Liver (tissue), 9 donors: ENCODE measurements around the gene SYNC. TPM values are rescaled to one million over a fixed set of nuclear protein-coding genes. Genes with fewer than 3 reads are reported as not detected.
"Not testable (repeated sequence)": the region's sequence is repeated elsewhere in the genome, so short reads cannot be mapped to it uniquely, and the experiment has no call there.

ENCODE experiments used
- DNase-seq: peaks from one replicate; pipeline ENCODE4 v3.0.0-alpha.2; 2017; ENCODE audit warnings: low spot score
- H3K27ac ChIP-seq, 2 donors: one replicate each; pipeline ENCODE4 v1.7.0; 2013; ENCODE audit warnings: inconsistent platforms in 2 of 2, low read length in 2 of 2, control low read depth in 1 of 2, low read depth in 1 of 2, mild to moderate bottlenecking in 1 of 2
- H3K27me3 ChIP-seq, 4 donors: one replicate each; pipeline versions ENCODE4 v1.6.1 to v1.7.0; 2013; ENCODE audit warnings: low read length in 3 of 4, inconsistent platforms in 1 of 4, mild to moderate bottlenecking in 1 of 4, moderate library complexity in 1 of 4; ENCODE audit not compliant: control insufficient read depth in 4 of 4, insufficient read depth in 4 of 4
- H3K36me3 ChIP-seq, 4 donors: one replicate each; pipeline versions ENCODE4 v1.6.1 to v1.7.0; 2013; ENCODE audit warnings: low read length in 3 of 4, mild to moderate bottlenecking in 3 of 4, low read depth in 1 of 4, moderate library complexity in 1 of 4; ENCODE audit not compliant: control insufficient read depth in 4 of 4, insufficient read depth in 3 of 4
- H3K4me1 ChIP-seq, 4 donors: one replicate each; pipeline versions ENCODE4 v1.6.1 to v1.7.0; 2013; ENCODE audit warnings: low read length in 3 of 4, mild to moderate bottlenecking in 3 of 4, moderate library complexity in 1 of 4; ENCODE audit not compliant: control insufficient read depth in 4 of 4, insufficient read depth in 4 of 4
- H3K4me3 ChIP-seq, 3 donors: one replicate each; pipeline versions ENCODE4 v1.6.1 to v1.7.0; 2013; ENCODE audit warnings: low read length in 3 of 3, control low read depth in 1 of 3, low read depth in 1 of 3, mild to moderate bottlenecking in 1 of 3
- H3K9ac ChIP-seq, 2 donors: one replicate each; pipeline ENCODE4 v1.7.0; 2013; ENCODE audit warnings: low read length in 2 of 2, mild to moderate bottlenecking in 2 of 2, moderate library complexity in 2 of 2, control low read depth in 1 of 2, low read depth in 1 of 2
- H3K9me3 ChIP-seq, 4 donors: one replicate each; pipeline versions ENCODE4 v1.6.1 to v1.7.0; 2013; ENCODE audit warnings: low read length in 3 of 4; ENCODE audit not compliant: control insufficient read depth in 4 of 4
- CTCF ChIP-seq: fragments of 150-350 bp; IDR thresholded peaks from 2 replicates; pipeline ENCODE4 v1.5.1; 2017; ENCODE audit warnings: improper control_type of control experiment, low read depth, low read length; ENCODE audit not compliant: missing input control
- EGR1 ChIP-seq, 2 donors: IDR thresholded peaks; 2 replicates each; pipeline ENCODE4 v1.6.1; 2016 to 2018; ENCODE audit warnings: antibody characterized with exemption in 2 of 2, low read depth in 2 of 2
- FOXA1 ChIP-seq: IDR thresholded peaks from 2 replicates; pipeline ENCODE4 v1.6.1; 2016; ENCODE audit warnings: antibody characterized with exemption
- FOXA2 ChIP-seq: IDR thresholded peaks from 2 replicates; pipeline ENCODE4 v1.6.1; 2016; ENCODE audit warnings: antibody characterized with exemption
- GABPA ChIP-seq, 2 donors: IDR thresholded peaks in 1 of 2; conservative IDR thresholded peaks in 1 of 2; 2 replicates each; pipeline ENCODE4 v1.6.1; 2016; ENCODE audit warnings: antibody characterized with exemption in 2 of 2, mild to moderate bottlenecking in 1 of 2, moderate library complexity in 1 of 2
- HNF4A ChIP-seq, 2 donors: conservative IDR thresholded peaks; 2 replicates each; pipeline ENCODE4 v1.6.1; 2016; ENCODE audit warnings: antibody characterized with exemption in 2 of 2, mild to moderate bottlenecking in 2 of 2
- HNF4G ChIP-seq: IDR thresholded peaks from 2 replicates; pipeline ENCODE4 v1.6.1; 2016; ENCODE audit warnings: antibody characterized with exemption
- NR2F2 ChIP-seq: IDR thresholded peaks from 2 replicates; pipeline ENCODE4 v1.6.1; 2016; ENCODE audit warnings: antibody characterized with exemption
- RAD21 ChIP-seq, 2 donors: IDR thresholded peaks; 2 replicates each; pipeline ENCODE4 v1.6.1; 2016; ENCODE audit warnings: antibody characterized with exemption in 2 of 2, mild to moderate bottlenecking in 2 of 2
- RXRA ChIP-seq, 2 donors: IDR thresholded peaks; 2 replicates each; pipeline ENCODE4 v1.6.1; 2017 to 2018; ENCODE audit warnings: antibody characterized with exemption in 2 of 2, mild to moderate bottlenecking in 1 of 2
- SP1 ChIP-seq: IDR thresholded peaks from 2 replicates; pipeline ENCODE4 v1.6.1; 2018; ENCODE audit warnings: antibody characterized with exemption, mild to moderate bottlenecking
- YY1 ChIP-seq: IDR thresholded peaks from 2 replicates; pipeline ENCODE4 v1.6.1; 2016; ENCODE audit warnings: antibody characterized with exemption, mild to moderate bottlenecking
- WGBS: extraction: QIAGEN DNeasy Blood & Tissue Kit; methylation state at CpG from one replicate; pipeline ENCODE4 v1.1.7; 2013; 5-methylcytosine and 5-hydroxymethylcytosine counted together
- polyA plus RNA-seq, 2 donors: library from polyadenylated mRNA; stranded (reverse) in 1 of 2; unstranded in 1 of 2; fragments of 200-250 nt in 1 of 2; fragments of >200 nt in 1 of 2; fragmentation: Nextera tagmentation in 1 of 2; extraction: Ambion mirVana in 1 of 2; gene quantifications; one replicate each; pipeline versions ENCODE4 v1.2.1 to v1.2.3, GENCODE V29; 2013 to 2015
- total RNA-seq, 2 donors: library from RNA; depleted of rRNA; stranded (reverse); fragments of >200 nt; gene quantifications; one replicate each; pipeline ENCODE4 v1.2.3, GENCODE V29; 2014
- TF ChIP-seq, protein P1 (sequence below): IDR thresholded peaks from 2 replicates; pipeline ENCODE4 v1.6.1; 2016; ENCODE audit warnings: antibody characterized with exemption
- TF ChIP-seq, protein P2 (sequence below): IDR thresholded peaks from 2 replicates; pipeline ENCODE4 v1.6.1; 2016; ENCODE audit warnings: antibody characterized with exemption
- TF ChIP-seq, protein P3 (sequence below): IDR thresholded peaks from 2 replicates; pipeline ENCODE4 v1.6.1; 2016; ENCODE audit warnings: antibody characterized with exemption
- donor health status: healthy.
- donor health status: healthy.
- donor health status: healthy.
- donor health status: healthy.
- donor health status: healthy.

The SYNC gene
- total and polyA plus RNA-seq, 4 donors = 0.23 to 1.5 (median 0.31) TPM

DNA sequence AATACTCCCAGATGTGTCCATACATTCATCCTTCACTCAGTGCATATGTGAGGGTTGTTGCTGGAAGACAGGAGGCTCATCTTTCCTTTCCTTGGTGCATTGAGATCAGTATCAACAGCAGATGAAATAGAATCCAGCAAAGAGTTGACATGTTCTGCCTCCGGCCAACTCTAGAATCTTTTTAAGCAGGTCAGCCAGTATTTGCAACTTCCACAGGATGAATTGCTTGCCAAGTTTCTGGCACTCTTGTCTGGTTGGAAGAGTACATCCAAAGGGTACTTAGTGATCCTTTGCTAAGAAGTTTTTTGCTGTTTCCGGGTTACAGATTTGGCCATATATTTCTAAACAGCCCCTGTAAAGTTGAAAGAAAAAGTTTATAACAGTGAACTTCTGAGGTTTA, 21.1 kb downstream of the SYNC start (continued):
- TF ChIP-seq HNF4A (conservative IDR thresholded peaks at IDR 0.05) = no peak

DNA sequence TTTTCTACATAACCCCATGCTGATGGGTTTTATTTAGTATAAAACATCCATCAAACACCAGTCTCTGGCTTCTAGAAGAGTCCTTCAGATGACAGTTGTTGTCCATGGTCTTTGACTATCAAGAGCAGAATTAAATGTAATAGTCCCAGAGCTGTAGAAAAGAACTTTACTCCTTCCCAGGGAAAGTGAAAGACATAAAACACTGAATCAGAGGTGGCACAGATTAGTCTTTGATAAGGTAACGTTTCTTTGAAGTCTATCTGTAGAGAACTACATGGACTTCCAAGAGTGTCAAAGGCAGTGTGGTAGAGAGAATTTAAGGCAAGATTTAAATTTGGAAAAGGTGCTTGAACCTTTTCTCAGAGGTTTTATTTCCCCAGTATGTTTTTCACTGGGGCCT, 21.9 kb downstream of the SYNC start:
- DNase-seq = no peak
- peaks cover 0 to 1% (median 0%) of the 10 kb centered on the region in 4 donors for H3K4me1 ChIP-seq
- 80% methylated on average over 1 of the region's 1 CpG for WGBS
- H3K9ac ChIP-seq = no peak overlapping the region
- no peak overlapping the region for H3K4me3 ChIP-seq
- H3K27ac ChIP-seq = no peak overlapping the region
- TF ChIP-seq, protein P1, sequence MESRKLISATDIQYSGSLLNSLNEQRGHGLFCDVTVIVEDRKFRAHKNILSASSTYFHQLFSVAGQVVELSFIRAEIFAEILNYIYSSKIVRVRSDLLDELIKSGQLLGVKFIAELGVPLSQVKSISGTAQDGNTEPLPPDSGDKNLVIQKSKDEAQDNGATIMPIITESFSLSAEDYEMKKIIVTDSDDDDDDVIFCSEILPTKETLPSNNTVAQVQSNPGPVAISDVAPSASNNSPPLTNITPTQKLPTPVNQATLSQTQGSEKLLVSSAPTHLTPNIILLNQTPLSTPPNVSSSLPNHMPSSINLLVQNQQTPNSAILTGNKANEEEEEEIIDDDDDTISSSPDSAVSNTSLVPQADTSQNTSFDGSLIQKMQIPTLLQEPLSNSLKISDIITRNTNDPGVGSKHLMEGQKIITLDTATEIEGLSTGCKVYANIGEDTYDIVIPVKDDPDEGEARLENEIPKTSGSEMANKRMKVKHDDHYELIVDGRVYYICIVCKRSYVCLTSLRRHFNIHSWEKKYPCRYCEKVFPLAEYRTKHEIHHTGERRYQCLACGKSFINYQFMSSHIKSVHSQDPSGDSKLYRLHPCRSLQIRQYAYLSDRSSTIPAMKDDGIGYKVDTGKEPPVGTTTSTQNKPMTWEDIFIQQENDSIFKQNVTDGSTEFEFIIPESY = no peak
- TF ChIP-seq RAD21 (IDR thresholded peaks at IDR 0.05) (no peak), HNF4G (no peak), RXRA (IDR thresholded peaks at IDR 0.05) (no peak), YY1 (no peak), HNF4A (conservative IDR thresholded peaks at IDR 0.05) (no peak), SP1 (no peak), FOXA2 (no peak), GABPA (IDR thresholded peaks at IDR 0.05 in 1 of 2, conservative IDR thresholded peaks at IDR 0.05 in 1 of 2) (no peak), EGR1 (IDR thresholded peaks at IDR 0.05; ENCODE audit: low read depth in 2 of 2) (no peak), NR2F2 (no peak), FOXA1 (no peak)
- TF ChIP-seq, protein P2, sequence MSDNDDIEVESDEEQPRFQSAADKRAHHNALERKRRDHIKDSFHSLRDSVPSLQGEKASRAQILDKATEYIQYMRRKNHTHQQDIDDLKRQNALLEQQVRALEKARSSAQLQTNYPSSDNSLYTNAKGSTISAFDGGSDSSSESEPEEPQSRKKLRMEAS = no peak
- TF ChIP-seq, protein P3, sequence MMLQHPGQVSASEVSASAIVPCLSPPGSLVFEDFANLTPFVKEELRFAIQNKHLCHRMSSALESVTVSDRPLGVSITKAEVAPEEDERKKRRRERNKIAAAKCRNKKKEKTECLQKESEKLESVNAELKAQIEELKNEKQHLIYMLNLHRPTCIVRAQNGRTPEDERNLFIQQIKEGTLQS = no peak
- no peaks in the 10 kb centered on the region for H3K9me3 ChIP-seq
- H3K36me3 ChIP-seq = peaks cover 9 to 54% (median 27%) of the 10 kb centered on the region in 4 donors
- H3K27me3 ChIP-seq = no peaks in the 10 kb centered on the region

- DNase-seq, H3K9me3 ChIP-seq, H3K27me3 ChIP-seq, H3K4me1 ChIP-seq, H3K9ac ChIP-seq, H3K27ac ChIP-seq, H3K4me3 ChIP-seq: not testable (repeated sequence)
- WGBS = 79% methylated on average over 4 of the region's 4 CpGs
- peaks cover 10 to 48% (median 23%) of the 10 kb centered on the region in 4 donors for H3K36me3 ChIP-seq
These were observed 22.6 kb downstream of the SYNC start for GRCh38 chr1:32679993-32680392.

- no peak for TF ChIP-seq FOXA2
- no peak for TF ChIP-seq CTCF
- H3K4me1 ChIP-seq = peaks cover 0 to 1% (median 0%) of the 10 kb centered on the region in 4 donors
- no peak overlapping the region for H3K4me3 ChIP-seq
- DNase-seq = no peak
- H3K27me3 ChIP-seq = no peaks in the 10 kb centered on the region
- no peak overlapping the region for H3K27ac ChIP-seq
- no peak overlapping the region for H3K9ac ChIP-seq
- H3K36me3 ChIP-seq = peaks cover 14 to 65% (median 38%) of the 10 kb centered on the region in 4 donors
- WGBS = 22% methylated on average over 3 of the region's 3 CpGs
- no peaks in the 10 kb centered on the region for H3K9me3 ChIP-seq
These were observed 25.6 kb downstream of the SYNC start for GRCh38 chr1:32676945-32677344.

DNA sequence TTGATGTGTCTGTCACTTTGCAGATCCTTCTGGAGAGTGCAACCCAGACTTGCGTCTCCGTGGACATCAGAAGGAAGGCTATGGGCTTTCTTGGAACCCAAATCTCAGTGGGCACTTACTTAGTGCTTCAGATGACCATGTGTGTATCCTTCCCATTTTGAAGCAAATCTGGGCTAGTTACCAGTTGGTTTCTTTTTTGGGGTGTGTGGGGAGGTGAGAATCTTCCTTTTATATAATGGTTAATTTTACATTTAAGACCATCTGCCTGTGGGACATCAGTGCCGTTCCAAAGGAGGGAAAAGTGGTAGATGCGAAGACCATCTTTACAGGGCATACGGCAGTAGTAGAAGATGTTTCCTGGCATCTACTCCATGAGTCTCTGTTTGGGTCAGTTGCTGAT, 33.9 kb downstream of the SYNC start:
- not testable (repeated sequence) for H3K4me3 ChIP-seq, H3K4me1 ChIP-seq, H3K9me3 ChIP-seq, H3K9ac ChIP-seq, H3K27ac ChIP-seq, DNase-seq, H3K27me3 ChIP-seq
- peaks cover 15 to 72% (median 56%) of the 10 kb centered on the region in 4 donors for H3K36me3 ChIP-seq
- 97% methylated on average over 5 of the region's 5 CpGs for WGBS
